Activated CD8-positive, alpha-beta memory T cell treated with anti-CD3 and anti-CD28 coated beads, Interleukin-2, amount 50 U/mL, for 1 hour (primary cell): ENCODE data around the gene LATS2.

ENCODE experiments used
- DNase-seq: peaks from one replicate; pipeline ENCODE4 v3.0.0-alpha.2; 2020; ENCODE audit errors: extremely low read depth

Gene LATS2

GRCh38 chr13:21048901-21049698, 12.3 kb downstream of the LATS2 start:
- DNase-seq, result no peak

GRCh38 chr13:21047591-21048282, 13.6 kb downstream of the LATS2 start:
- DNase-seq, result no peak

GRCh38 chr13:21047087-21047486, 14.3 kb downstream of the LATS2 start:
- DNase-seq, result no peak

DNA sequence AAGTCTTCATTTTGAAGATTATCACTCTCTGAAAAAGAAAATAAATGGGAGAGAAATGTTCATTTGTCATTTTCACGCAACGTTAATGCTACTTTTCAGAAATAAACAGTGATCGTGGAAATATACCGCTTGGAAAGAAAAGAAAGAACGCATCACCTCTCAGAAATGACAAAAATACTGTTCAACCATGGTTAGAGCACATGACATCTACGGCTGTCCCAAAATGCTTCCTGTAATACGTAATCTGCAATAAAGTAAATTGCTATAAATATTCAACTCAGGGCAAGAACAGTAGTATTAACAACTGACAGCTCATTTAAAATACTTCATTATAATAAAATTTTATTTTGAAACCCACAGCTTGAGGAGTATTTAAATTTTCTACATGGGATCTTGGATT, 15.2 kb downstream of the LATS2 start:
- DNase-seq, result no peak

DNA sequence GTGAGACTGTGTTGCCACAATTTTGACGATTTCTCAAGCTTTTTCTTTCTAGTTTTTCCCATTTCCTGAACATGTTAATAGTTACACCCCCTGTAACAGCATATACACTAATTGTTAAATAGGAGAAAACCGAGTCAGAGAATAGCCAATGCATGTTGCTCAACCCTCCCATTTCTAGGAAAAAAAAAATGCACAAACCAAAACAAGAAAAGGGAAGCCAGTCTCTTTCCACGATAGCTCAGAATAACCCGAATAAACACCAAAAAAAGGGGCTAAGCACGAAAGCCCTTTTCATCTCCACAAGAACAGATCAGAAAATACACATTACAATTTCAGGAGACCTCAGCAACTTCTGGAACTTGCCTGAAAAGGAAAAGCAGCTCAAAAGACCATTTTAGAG, 16.3 kb downstream of the LATS2 start:
- no peak for DNase-seq

DNA sequence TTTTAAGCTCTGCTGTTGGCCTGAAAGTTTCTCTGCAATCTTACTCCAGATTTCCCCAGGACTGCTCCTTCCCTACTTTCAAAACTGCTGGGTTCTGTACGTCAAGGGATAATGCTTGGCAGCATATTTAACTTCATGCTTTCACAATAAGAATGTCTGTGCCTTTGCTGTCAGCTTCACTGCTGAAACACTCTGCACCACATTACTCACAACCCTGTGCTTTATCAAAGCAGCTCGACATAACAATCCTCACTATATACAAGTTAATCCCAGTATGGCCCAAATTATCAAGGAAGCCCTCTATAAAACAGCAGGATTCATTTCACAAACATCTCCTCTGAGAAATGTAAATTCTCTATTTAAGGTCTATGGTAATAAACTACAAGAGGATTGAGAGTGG, 17.5 kb downstream of the LATS2 start:
- DNase-seq, result no peak

DNA sequence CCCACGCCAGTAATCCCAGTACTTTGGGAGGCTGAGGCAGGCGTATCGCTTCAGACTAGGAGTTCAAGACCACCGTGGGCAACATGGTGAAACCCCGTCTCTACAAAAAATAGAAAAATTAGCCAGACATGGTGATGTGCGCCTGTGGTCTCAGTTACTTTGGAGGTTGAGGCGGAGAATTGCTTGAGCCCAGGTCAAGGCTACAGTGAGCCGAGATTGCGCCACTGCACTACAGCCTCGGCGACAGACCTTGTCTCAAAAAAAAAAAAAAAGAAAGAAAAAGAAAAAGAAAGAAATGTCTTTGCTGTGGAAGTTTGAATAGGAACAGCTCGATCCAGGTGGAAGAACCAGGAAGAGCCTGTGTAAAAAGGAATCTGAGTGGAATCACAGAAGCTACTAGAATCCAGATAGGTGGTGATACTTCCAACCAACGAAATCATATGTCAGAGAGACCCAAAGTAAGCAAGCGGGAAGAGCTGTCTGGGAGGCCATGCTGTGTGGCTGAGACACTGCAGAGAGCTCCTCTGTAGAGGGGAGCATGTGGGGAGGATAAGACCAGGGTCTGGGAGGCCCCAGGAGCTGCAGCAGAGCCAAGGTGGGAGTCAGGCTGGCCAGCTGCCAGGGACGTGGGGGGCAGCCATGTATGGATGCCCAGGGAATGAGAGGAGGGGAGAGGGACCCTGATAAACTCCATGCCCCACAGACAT, 21.1 kb downstream of the LATS2 start:
- DNase-seq, result no peak

- no peak for DNase-seq
Measured at GRCh38 chr13:21039097-21039800, 22.1 kb downstream of the LATS2 start.

DNA sequence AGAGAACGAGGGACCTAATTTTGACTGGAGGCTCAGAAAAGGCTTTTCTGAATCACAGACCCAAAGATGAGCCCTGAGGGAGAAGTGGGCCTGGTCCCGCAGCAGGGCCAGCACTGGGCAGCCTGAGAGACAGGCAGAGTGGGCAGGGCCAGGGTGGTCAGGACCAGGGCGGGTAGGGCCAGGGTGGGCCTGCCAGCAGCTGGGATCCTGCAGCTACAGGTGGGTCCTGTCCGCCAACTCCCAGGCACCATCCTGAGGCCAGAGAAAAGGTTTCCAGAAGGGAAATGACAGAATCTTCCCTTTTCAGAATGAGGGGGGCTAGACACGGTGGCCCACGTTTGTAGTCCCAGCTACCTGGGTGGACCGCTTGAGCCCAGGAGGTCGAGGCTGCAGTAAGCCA, 23.7 kb downstream of the LATS2 start:
- DNase-seq, result no peak

GRCh38 chr13:21035498-21035897, 25.9 kb downstream of the LATS2 start:
- DNase-seq, result no peak

- no peak for DNase-seq
Measured at GRCh38 chr13:21034603-21035191, 26.7 kb downstream of the LATS2 start.

GRCh38 chr13:21033856-21034602, 27.4 kb downstream of the LATS2 start:
- DNase-seq, result no peak

GRCh38 chr13:21033212-21033840, 28.1 kb downstream of the LATS2 start:
- no peak for DNase-seq

- no peak for DNase-seq
Measured at GRCh38 chr13:21032656-21033055, 28.7 kb downstream of the LATS2 start.

DNA sequence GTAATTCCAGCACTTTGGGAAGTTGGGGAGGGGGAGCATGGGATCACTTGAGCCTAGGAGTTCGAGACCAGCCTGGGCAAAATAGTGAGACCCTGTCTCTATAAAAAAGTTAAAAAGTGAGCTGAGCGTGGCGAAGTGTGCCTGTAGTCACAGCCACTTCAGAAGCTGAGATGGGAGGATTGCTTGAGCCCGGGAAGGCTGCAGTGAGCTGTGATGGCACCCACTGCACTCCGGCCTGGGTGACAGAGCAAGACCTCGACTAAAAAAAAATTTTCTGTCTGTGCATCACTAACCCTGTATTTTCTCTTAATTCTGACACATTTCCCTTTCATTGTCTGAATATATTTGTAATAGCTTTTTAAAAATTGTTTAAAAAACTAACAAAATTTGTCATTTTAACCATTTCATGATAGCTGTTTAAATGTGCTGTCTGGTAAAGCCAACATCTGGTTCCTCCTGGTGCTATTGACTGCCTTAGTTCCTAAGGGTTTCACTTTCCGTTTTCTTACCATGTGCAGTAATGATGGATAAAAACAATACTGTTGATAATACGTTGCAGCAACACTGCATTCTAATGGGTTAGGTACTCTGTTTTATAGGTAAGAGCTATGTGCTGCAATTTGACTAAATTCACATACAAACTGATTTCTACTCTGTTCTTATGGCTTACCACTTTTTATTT, 29.7 kb downstream of the LATS2 start:
- no peak for DNase-seq

GRCh38 chr13:21025539-21025938, 35.8 kb downstream of the LATS2 start:
- no peak for DNase-seq

DNA sequence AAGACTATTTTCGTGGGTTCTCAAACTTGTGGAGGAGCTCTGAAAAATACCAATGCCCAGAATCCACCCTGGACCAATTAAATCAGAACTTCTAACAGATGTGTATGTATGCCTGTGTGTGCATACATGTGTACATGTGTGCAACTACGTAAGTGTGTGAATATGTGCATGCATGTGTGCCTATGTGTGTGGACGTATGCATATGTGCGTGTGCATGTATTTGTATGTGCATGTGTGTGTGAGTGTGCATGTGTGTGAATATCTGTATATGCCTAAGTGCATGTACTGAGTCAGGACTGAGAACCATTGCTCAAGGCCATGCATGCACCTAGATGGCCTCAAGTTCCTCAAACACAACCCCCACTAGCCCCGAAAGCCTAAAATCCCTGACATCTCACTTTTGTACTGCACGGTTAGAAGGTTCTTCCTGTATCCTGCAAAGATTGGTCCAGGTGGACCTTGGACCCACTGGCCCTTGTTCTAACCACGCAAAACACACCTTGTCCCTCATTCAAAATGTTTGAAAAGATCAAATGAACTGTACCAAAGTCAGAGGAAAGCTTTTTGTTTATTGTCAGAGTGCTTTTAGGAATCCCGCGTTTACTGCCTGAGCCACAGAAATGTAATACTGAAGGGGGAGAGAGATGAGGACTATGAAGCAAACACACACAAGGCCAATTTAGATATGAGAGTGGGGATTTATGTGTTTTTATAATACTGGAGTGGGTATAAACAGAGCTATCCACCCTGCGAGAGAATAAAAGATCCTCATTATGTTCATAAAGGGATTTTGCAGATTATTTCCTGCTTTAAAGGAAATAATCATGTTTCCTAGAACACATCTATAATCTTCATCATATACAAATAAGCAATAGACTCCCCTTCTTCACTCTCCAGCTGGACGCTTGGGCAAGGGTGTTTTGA, 39.1 kb downstream of the LATS2 start:
- DNase-seq, result no peak

- no peak for DNase-seq
Measured at GRCh38 chr13:21020581-21020980, 40.8 kb downstream of the LATS2 start.

DNA sequence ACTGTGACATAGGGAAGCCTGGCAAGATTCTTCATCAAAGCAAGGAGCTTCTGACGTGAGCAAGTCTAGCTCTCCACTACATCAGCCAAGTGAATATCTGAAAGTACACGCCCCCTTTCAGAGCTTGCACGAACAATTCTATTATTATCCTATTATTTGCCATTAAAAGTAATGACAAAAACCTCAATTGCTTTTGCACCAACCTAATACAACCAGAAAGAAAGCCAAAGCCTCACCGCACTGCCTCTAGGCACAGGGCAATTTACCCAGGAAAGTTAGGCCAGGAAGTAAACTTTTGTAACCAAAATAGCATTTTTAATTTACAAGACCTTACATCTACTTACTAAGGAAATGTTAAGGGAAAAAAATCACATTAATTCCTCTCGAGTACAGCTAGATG, 41.2 kb downstream of the LATS2 start:
- DNase-seq, result no peak
